Epithelial cell of esophagus (primary cell): Measurements from ENCODE around the gene ZMAT2.

Experiments
- DNase-seq: peaks from one replicate; pipeline ENCODE4 v3.0.0; 2010; ENCODE audit warnings: low read depth
- H3K4me3 ChIP-seq: 2 replicates; pipeline ENCODE4 v1.5.1; 2011; ENCODE audit warnings: mild to moderate bottlenecking, low read length, control low read depth
- TF ChIP-seq, protein P1 (sequence below): IDR thresholded peaks from 2 replicates; pipeline ENCODE4 v1.5.1; 2011; ENCODE audit warnings: low read depth, mild to moderate bottlenecking, low read length, control low read depth, inconsistent platforms; ENCODE audit not compliant: insufficient read depth; ENCODE audit errors: missing control alignments

Gene ZMAT2

GRCh38 chr5:140672455-140673186 lies 27.6 kb upstream of the ZMAT2 start:
- no peak for DNase-seq
- no peak overlapping the region for H3K4me3 ChIP-seq
- TF ChIP-seq, protein P1, sequence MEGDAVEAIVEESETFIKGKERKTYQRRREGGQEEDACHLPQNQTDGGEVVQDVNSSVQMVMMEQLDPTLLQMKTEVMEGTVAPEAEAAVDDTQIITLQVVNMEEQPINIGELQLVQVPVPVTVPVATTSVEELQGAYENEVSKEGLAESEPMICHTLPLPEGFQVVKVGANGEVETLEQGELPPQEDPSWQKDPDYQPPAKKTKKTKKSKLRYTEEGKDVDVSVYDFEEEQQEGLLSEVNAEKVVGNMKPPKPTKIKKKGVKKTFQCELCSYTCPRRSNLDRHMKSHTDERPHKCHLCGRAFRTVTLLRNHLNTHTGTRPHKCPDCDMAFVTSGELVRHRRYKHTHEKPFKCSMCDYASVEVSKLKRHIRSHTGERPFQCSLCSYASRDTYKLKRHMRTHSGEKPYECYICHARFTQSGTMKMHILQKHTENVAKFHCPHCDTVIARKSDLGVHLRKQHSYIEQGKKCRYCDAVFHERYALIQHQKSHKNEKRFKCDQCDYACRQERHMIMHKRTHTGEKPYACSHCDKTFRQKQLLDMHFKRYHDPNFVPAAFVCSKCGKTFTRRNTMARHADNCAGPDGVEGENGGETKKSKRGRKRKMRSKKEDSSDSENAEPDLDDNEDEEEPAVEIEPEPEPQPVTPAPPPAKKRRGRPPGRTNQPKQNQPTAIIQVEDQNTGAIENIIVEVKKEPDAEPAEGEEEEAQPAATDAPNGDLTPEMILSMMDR = no peak

DNA sequence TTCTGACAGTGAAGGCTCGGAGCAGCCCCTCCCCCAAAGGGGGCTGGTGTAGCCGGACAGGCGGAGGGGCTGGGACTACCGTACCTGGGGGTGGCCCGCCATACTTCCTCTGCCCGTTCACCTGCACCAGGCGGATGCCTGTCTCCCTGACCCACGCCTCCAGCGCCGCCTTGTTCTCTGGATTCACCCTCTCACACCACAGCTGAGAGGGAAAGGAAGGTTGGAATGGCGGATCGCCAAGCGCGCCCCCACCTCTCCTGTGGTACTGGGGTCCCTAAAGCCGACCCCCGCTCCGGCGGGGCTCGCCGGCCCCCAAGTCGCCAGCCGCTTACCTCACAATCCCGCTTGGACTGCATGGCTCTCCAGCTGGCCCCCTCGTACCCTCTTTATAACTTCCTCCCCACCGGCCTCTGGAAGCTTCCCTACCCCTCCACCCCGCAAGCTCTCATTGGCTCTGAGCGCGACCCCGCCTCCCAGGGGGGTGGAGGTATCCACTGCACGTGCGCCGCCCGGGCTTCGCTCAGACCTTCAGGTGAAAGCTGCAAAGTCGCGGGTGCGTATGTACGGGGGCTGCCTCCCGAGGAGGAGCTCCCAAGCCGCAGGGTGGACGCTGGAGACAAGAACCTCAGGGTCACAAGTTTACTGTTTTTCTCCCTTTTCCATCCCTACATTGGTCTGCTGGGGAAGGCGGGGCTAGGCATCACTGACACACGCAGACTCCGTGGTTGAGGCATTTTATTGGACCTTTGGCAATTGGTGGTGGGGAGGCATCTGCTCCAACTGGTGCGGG lies 26.9 kb upstream of the ZMAT2 start, which contains the start of gene DND1:
Gene DND1 (minus strand): TSS at position 390 of the 790 bp plus-strand sequence. CDS start 34 bp downstream, at position 356.
- TF ChIP-seq, protein P1 = no peak
- H3K4me3 ChIP-seq = no peak within 1 kb of the TSS
- DNase-seq = no peak

DNA sequence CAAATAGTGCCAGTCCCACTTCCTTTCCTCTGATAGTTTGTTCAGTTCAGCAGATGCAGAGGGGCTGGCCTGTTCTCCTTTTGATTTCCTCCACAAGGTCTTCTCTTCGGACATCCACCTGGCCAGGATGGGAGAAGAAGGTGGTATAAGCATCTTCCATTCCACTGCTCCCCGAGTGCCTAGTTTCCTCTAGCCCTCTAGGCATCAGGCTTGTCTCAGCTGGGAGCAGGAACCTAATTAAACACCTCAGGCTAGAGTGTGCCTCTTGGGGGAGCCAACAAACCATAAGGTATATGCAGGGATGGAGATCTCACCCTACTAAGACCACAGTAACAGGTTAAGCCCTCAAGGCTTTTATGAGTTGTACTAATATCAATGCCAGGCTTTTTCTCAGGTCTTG lies 26.0 kb upstream of the ZMAT2 start:
- TF ChIP-seq, protein P1 = no peak
- no peak for DNase-seq

DNA sequence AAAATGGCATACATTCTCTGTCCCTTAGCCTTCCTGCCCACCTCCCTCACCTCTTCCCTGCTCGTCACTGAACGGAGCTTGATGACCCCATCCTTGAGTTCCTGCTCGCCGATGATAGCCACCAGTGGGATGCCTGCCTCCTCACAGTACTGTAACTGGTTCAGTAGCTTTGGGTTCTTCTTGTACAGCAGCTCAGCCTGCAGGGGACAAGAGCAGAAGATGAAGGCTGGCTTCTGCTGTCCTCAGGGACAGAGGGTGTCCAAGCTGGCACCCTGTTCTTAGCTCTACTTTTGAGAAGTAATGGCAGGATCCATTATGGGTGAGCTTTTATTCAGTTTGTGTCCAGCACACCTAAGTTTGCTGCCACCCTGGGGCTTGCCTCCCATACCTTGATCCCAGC lies 25.6 kb upstream of the ZMAT2 start:
- TF ChIP-seq, protein P1 = no peak
- H3K4me3 ChIP-seq = no peak overlapping the region
- DNase-seq = no peak

More for the DNA sequence above, 26.0 kb upstream of the ZMAT2 start:
- no peak overlapping the region for H3K4me3 ChIP-seq

- TF ChIP-seq, protein P1 = no peak
- no peak for DNase-seq
- no peak overlapping the region for H3K4me3 ChIP-seq
These were observed 22.3 kb upstream of the ZMAT2 start for GRCh38 chr5:140677947-140678346.

DNA sequence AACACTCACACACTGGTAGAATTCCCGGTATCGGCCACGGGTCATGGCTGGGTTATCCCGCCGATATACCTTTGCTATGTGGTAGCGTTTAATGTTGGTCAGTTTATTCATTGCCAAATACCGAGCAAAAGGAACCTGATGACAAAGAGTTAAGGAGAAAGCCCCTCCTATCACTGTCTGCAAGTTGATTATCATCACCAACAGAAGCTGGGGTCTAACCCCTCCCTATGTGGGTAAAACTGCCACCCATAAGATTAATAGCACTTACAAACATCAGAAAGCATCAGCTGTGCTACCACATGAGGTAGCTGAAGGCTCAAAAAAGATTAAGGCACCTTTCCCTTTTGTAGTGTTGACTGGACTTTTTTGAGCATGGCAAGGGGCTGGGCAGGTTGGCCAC lies 21.3 kb upstream of the ZMAT2 start:
- no peak overlapping the region for H3K4me3 ChIP-seq
- TF ChIP-seq, protein P1 = no peak

More for the DNA sequence above, 21.3 kb upstream of the ZMAT2 start:
- DNase-seq = no peak
